Adipocyte (in vitro differentiated cells): ENCODE data around the gene PPP1R3E.

ENCODE experiments used
- DNase-seq: peaks from one replicate; pipeline ENCODE4 v3.0.0-alpha.2; 2015; ENCODE audit warnings: low read depth
- H3K27me3 ChIP-seq: replicated peaks from 2 replicates; pipeline ENCODE4 v1.7.0; 2013; ENCODE audit warnings: mild to moderate bottlenecking, low read length, moderate library complexity; ENCODE audit not compliant: control insufficient read depth, insufficient read depth
- H3K36me3 ChIP-seq: 2 replicates; pipeline ENCODE4 v1.7.0; 2013; ENCODE audit warnings: low read length, mild to moderate bottlenecking, moderate library complexity; ENCODE audit not compliant: control insufficient read depth, insufficient read depth, severe bottlenecking
- H3K4me1 ChIP-seq: 2 replicates; pipeline ENCODE4 v1.7.0; 2013; ENCODE audit warnings: mild to moderate bottlenecking, low read length, moderate library complexity; ENCODE audit not compliant: control insufficient read depth, insufficient read depth
- H3K4me3 ChIP-seq: 2 replicates; pipeline ENCODE4 v1.7.0; 2013; ENCODE audit warnings: mild to moderate bottlenecking, low read length, moderate library complexity
- H3K9ac ChIP-seq: 2 replicates; pipeline ENCODE4 v1.7.0; 2013; ENCODE audit warnings: mild to moderate bottlenecking, low read length, moderate library complexity
- H3K9me3 ChIP-seq: 2 replicates; pipeline ENCODE4 v1.7.0; 2013; ENCODE audit warnings: mild to moderate bottlenecking, low read length, moderate library complexity; ENCODE audit not compliant: control insufficient read depth

PPP1R3E gene

GRCh38 chr14:23252420-23253333, 50.0 kb downstream of the PPP1R3E start:
- no peak overlapping the region for H3K4me3 ChIP-seq
- no peak overlapping the region for H3K9ac ChIP-seq
- H3K9me3 ChIP-seq, result no peaks in the 10 kb centered on the region
- no peaks in the 10 kb centered on the region for H3K27me3 ChIP-seq
- no peak for DNase-seq
- H3K4me1 ChIP-seq, result no peaks in the 10 kb centered on the region
- H3K36me3 ChIP-seq, result no peaks in the 10 kb centered on the region

GRCh38 chr14:23252006-23252405, 50.7 kb downstream of the PPP1R3E start:
- Histone ChIP-seq H3K4me1 (no peaks in the 10 kb centered on the region), H3K9ac (no peak overlapping the region), H3K36me3 (no peaks in the 10 kb centered on the region), H3K4me3 (no peak overlapping the region), H3K27me3 (no peaks in the 10 kb centered on the region), H3K9me3 (no peaks in the 10 kb centered on the region)
- no peak for DNase-seq

GRCh38 chr14:23249824-23250223, 52.8 kb downstream of the PPP1R3E start:
- Histone ChIP-seq H3K9me3 (no peaks in the 10 kb centered on the region), H3K9ac (no peak overlapping the region), H3K4me3 (no peak overlapping the region), H3K4me1 (no peaks in the 10 kb centered on the region), H3K36me3 (no peaks in the 10 kb centered on the region), H3K27me3 (no peaks in the 10 kb centered on the region)
- no peak for DNase-seq

GRCh38 chr14:23248601-23249000, 54.1 kb downstream of the PPP1R3E start:
- Histone ChIP-seq H3K9ac (no peak overlapping the region), H3K4me3 (no peak overlapping the region), H3K36me3 (no peaks in the 10 kb centered on the region), H3K9me3 (no peaks in the 10 kb centered on the region), H3K4me1 (no peaks in the 10 kb centered on the region), H3K27me3 (no peaks in the 10 kb centered on the region)
- DNase-seq, result no peak
